Fibroblast of pulmonary artery (primary cell): ENCODE data around the gene TMEM41B.
A peak's percentile ranks its signal among the peaks of the same experiment; 100 is the strongest.
"Not testable (repeated sequence)": the region's sequence is repeated elsewhere in the genome, so short reads cannot be mapped to it uniquely, and the experiment has no call there.

Experiments used
- DNase-seq: peaks from one replicate; pipeline ENCODE4 v3.0.0-alpha.2; 2010; ENCODE audit warnings: low read depth
- H3K4me3 ChIP-seq: replicated peaks from 2 replicates; pipeline ENCODE4 v1.5.1; 2011; ENCODE audit warnings: low read depth, mild to moderate bottlenecking, control low read depth, low read length, moderate library complexity
- CTCF ChIP-seq: IDR thresholded peaks from 2 replicates; pipeline ENCODE4 v1.5.1; 2011; ENCODE audit warnings: mild to moderate bottlenecking, control low read depth, low read length, inconsistent platforms; ENCODE audit errors: missing control alignments

Gene TMEM41B

GRCh38 chr11:9251311-9251710, 63.1 kb downstream of the TMEM41B start:
- no peak for DNase-seq
- no peak for TF ChIP-seq CTCF
- H3K4me3 ChIP-seq: no peak overlapping the region

- peak; percentile 79 for DNase-seq
- no peak for TF ChIP-seq CTCF
- H3K4me3 ChIP-seq: no peak overlapping the region
Observed at GRCh38 chr11:9250139-9250582, 64.2 kb downstream of the TMEM41B start.

GRCh38 chr11:9249252-9249651, 65.1 kb downstream of the TMEM41B start:
- TF ChIP-seq CTCF: no peak
- no peak for DNase-seq
- H3K4me3 ChIP-seq: no peak overlapping the region

GRCh38 chr11:9247863-9248262, 66.5 kb downstream of the TMEM41B start:
- no peak overlapping the region for H3K4me3 ChIP-seq
- DNase-seq: no peak
- TF ChIP-seq CTCF: no peak

GRCh38 chr11:9236242-9236641, 78.2 kb downstream of the TMEM41B start:
- DNase-seq, H3K4me3 ChIP-seq: not testable (repeated sequence)

GRCh38 chr11:9232482-9232881, 81.9 kb downstream of the TMEM41B start:
- no peak for TF ChIP-seq CTCF
- no peak overlapping the region for H3K4me3 ChIP-seq
- no peak for DNase-seq

- H3K4me3 ChIP-seq: peak overlapping the region; percentile 17
- no peak for TF ChIP-seq CTCF
- DNase-seq: peak; percentile 67
Observed at GRCh38 chr11:9231848-9232177, 82.6 kb downstream of the TMEM41B start.
